HG03060 (cell line): ENCODE measurements around the gene UBXN7.
"Not testable (repeated sequence)": the region's sequence is repeated elsewhere in the genome, so short reads cannot be mapped to it uniquely, and the experiment has no call there.

Source experiments
- ATAC-seq: cut with Tn5 transposase; IDR thresholded peaks from one replicate; pipeline ENCODE4 v1.9.1; 2021; ENCODE audit warnings: low read depth, moderate number of reproducible peaks; ENCODE audit not compliant: unreplicated experiment

The UBXN7 gene

GRCh38 chr3:196358540-196358939, 73.7 kb downstream of the UBXN7 start:
- ATAC-seq = not testable (repeated sequence)

- ATAC-seq = no peak
These were observed 74.3 kb downstream of the UBXN7 start for GRCh38 chr3:196357905-196358304.

GRCh38 chr3:196356556-196356955, 75.7 kb downstream of the UBXN7 start:
- ATAC-seq = no peak

GRCh38 chr3:196355668-196356067, 76.6 kb downstream of the UBXN7 start:
- no peak for ATAC-seq

- no peak for ATAC-seq
These were observed 78.1 kb downstream of the UBXN7 start for GRCh38 chr3:196354132-196354531.

GRCh38 chr3:196351541-196351940, 80.7 kb downstream of the UBXN7 start:
- no peak for ATAC-seq

GRCh38 chr3:196350067-196350466, 82.2 kb downstream of the UBXN7 start:
- no peak for ATAC-seq

GRCh38 chr3:196348698-196349097, 83.5 kb downstream of the UBXN7 start:
- ATAC-seq = no peak

- no peak for ATAC-seq
These were observed 87.6 kb downstream of the UBXN7 start for GRCh38 chr3:196344663-196345062.

GRCh38 chr3:196343917-196344316, 88.3 kb downstream of the UBXN7 start:
- not testable (repeated sequence) for ATAC-seq

- no peak for ATAC-seq
These were observed 91.1 kb downstream of the UBXN7 start for GRCh38 chr3:196341137-196341536.

- no peak for ATAC-seq
These were observed 91.8 kb downstream of the UBXN7 start for GRCh38 chr3:196340466-196340865.

GRCh38 chr3:196339493-196340254, 92.6 kb downstream of the UBXN7 start:
- no peak for ATAC-seq

- ATAC-seq = no peak
These were observed 93.2 kb downstream of the UBXN7 start for GRCh38 chr3:196339044-196339443.

- no peak for ATAC-seq
These were observed 95.7 kb downstream of the UBXN7 start for GRCh38 chr3:196336319-196337145.

GRCh38 chr3:196335503-196335948, 96.7 kb downstream of the UBXN7 start:
- ATAC-seq = no peak

GRCh38 chr3:196334982-196335381, 97.2 kb downstream of the UBXN7 start:
- no peak for ATAC-seq

- no peak for ATAC-seq
These were observed 100.1 kb downstream of the UBXN7 start for GRCh38 chr3:196332168-196332567.

GRCh38 chr3:196327405-196327804, 104.8 kb downstream of the UBXN7 start:
- ATAC-seq = no peak

GRCh38 chr3:196326936-196327335, 105.3 kb downstream of the UBXN7 start:
- no peak for ATAC-seq

- ATAC-seq = no peak
These were observed 108.5 kb downstream of the UBXN7 start for GRCh38 chr3:196323691-196324090.

- no peak for ATAC-seq
These were observed 109.2 kb downstream of the UBXN7 start for GRCh38 chr3:196323016-196323415.
